HG03354 (cell line): ENCODE data around the gene HIKESHI.
"Not testable (repeated sequence)": the region's sequence is repeated elsewhere in the genome, so short reads cannot be mapped to it uniquely, and the experiment has no call there.

Experiments used
- ATAC-seq: cut with Tn5 transposase; IDR thresholded peaks from one replicate; pipeline ENCODE4 v1.9.1; 2021; ENCODE audit warnings: mild to moderate bottlenecking; ENCODE audit not compliant: unreplicated experiment, poor library complexity, severe bottlenecking

The HIKESHI gene

DNA sequence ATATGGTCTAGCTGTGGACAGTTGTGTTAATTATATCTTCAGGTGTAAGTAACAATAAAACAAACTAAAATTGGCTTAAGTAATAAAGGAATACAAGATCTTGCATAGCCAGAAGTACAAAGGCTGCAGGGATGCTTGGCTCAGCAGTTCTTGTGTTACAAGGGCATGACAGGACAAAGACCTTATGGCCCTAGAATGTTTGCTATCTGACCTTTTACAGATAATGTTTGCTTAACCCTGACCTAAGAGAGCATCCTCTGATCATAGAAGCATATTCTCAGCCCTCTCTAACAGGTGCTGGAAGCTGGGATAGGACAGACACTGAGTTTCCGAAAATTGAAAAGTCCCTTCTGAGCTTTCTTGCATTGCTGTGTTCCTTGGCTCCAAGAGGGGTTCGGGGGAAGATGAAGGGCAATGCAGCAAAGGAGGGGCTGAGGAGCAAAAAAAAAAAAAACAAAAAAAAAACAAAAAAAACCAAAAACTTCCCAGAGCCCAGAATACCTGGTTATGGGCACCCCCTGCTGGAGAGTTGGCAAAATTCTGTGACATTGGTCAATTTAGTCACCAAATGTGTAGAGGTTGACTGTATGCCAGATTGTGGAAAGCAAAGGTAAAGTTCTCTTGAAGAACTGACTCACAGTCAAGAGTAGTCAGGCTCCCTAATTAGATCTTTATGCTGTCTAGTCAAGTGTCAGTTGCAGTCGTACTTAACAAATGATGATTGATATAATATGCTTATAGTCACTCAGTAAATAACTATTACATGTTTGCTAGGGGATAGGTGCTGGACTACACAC lies 10.4 kb upstream of the HIKESHI start:
- ATAC-seq, result no peak

DNA sequence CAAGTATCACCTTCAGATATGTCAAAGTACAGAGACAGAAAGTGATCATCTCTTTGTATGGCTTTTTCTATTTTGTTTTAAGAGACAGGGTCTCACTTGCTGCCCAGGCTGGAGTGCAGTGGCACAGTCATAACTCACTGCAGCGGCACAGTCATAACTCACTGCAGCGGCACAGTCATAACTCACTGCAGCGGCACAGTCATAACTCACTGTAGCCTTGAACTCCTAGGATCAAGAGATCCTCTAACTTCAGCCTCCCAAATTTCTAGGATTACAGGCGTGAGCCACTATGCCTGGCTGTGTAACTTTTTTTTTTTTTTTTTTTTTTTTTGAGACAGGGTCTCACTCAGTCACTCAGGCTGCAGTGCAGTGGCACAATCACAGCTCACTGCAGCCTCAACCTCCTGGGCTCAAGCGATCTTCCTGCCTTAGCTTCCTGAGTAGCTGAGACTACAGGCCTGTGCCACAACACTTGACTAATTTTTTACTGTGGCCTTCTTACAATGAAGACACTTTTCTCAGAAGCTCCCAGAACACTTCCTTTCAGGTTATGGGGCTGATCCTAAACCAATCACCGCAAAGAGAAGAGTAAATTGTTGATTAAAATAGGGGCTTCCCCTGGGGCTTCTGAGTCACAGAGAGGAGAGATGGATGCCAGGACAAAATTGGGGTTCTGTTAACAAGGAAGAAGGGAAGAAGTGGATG lies 9.0 kb upstream of the HIKESHI start:
- ATAC-seq, result peak; percentile 83

DNA sequence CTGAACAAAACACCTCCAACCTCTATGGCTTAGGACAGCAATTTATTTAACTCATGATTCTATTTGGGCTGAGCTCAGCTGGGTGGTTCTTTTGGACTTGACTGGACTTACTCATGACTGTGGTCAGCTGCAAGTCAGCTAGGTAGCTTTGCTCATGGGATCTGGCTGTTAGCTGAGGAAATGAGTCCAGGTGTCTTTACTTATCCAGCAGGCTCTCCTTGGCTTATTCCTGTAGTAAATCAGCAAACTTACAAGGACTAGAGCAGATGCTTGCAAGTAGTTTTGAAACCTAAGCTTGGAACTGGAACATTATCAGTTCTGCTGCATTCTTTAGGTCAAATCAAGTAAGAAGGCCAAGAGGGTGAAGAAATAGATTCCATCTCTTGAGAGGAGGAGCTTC lies 8.0 kb upstream of the HIKESHI start:
- no peak for ATAC-seq

DNA sequence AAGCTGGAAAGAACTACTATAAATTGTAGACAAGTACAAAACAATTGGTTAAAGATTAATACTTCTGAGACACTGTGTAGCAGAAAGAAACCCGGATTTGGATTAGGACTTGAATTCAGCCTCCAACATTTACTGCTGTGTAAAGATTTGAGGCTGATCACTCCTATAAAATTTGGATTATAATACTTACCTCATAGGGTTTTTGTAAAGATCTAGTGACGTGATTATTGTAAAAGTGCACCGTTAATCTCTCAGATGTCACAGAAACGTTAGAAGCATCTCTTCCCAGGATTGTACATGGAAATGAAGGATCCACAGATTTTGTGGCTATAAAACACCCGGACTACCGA lies 323 bp upstream of the HIKESHI start:
- ATAC-seq, result peak; percentile 8

DNA sequence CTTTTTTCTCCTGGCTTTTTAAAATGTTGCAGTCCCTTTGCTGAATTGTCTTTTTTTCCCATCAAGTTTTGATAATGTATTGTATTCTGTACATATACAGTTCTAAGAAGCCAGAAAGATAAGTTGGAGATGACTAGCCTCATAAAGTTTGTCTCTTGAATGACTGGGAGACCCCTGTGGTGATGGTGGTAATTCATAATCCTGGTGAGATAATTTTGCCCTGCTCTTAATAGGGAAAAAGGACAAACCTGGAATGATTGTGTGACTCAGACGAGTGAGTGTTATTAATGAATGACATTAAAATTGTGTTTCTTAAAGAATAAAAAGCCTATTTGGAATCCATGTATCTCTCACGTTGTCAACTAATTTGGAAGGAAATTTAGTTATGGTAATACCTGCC lies 1.2 kb downstream of the HIKESHI start:
- ATAC-seq, result no peak

DNA sequence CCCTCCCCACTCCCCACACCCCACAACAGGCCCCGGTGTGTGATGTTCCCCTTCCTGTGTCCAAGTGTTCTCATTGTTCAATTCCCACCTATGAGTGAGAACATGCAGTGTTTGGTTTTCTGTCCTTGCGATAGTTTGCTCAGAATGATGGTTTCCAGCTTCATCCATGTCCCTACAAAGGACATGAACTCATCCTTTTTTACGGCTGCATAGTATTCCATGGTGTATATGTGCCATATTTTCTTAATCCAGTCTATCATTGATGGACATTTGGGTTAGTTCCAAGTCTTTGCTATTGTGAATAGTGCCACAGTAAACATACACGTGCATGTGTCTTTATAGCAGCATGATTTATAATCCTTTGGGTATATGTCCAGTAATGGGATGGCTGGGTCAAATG lies 6.7 kb downstream of the HIKESHI start:
- not testable (repeated sequence) for ATAC-seq

DNA sequence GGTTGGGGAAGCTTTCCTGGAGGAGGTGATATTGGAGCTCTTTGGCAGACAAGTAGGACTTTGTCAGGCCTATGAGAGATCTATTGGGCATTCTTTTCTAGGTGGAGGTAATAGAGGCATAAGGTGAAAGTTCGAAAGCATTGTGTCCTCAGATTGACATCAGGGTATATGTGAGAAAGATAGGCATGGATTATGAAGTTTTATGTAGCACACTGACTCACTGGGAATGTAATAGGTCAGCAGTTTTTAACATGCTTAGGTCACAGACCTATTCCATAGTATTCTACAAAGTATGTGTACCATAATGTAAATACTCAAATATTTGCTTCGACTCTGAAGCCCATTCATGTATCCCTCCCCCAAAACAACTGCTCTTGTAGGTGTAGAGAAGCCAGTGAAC lies 11.8 kb downstream of the HIKESHI start:
- ATAC-seq, result no peak

DNA sequence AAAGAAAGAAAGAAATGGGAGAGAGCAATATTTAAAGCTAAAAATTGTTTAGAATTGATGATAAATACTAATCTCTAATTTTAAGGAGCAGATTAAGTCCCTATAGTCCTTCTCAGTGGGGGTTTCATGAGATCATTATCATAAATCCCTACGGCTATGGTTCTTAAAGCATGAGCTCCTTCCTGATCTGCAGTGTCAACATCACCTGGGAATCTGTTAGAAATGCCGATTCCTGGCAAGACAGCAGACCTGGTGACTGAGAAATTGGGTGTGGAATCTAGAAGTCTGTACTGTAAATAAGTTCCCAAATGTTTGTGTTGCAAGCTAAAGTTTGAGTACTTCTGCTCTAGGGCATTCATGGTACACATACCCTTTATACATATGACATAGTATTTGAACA lies 12.6 kb downstream of the HIKESHI start:
- ATAC-seq, result no peak

DNA sequence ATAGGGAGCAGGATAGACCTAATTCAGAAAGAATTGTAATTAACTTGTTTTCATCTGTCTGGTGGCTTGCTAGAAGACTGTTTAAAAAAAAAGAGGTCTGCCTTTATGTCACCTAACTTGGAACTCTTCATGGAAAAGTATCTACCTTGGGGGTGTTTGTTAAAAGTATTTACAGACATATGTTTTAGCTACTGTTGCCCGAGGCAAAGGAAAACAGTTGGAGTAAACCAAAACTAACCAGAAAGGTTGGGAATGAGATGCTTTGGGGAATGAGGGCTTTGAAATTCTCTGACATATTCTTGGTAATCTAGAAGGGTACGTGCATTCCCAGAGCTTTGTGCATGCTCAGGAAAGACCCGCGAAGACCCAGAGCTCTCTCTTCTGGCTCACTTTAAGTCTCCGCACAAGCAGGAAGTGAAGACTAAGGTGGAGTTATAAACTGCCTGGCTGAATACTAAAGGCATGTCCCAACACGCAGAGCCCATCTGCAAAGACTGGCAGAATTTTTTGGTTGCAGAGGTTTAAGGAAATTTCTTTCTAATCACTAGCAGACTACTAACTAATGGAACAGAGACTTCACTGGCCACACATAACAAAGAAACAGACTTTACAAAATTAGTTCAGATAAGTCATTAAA lies 33.2 kb downstream of the HIKESHI start:
- no peak for ATAC-seq

DNA sequence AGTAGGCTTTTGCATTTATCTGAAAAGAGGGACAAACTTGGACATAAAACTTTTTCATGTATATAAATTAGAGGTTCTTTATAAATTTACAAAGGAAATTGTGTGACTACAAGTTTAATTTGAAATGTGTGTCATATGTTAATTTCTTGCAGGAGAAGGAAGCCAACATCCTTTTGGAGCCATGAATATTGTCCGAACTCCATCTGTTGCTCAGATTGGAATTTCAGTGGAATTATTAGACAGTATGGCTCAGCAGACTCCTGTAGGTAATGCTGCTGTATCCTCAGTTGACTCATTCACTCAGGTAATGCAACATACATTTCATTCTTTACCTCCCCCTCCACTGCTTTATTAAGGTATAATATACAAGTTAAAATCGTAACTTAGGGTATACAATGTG lies 35.2 kb downstream of the HIKESHI start:
- ATAC-seq, result no peak

DNA sequence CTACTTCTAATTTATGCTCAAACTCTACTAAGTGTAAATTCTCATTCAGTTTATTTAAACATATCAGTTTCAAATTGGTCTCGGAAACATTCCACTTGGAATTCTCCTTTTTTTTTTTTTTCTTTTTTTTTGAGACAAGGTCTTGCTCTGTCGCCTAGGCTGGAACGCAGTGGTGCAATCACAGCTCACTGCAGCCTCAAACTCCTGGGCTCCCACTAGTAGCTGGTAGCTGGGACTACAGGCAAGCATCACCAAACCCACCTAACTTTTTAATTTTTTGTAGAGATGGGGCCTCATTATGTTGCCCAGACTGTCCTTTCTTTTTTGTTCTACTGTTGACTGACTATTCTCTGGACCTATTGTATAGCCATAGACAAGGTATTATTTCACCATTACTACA lies 39.3 kb downstream of the HIKESHI start:
- no peak for ATAC-seq

DNA sequence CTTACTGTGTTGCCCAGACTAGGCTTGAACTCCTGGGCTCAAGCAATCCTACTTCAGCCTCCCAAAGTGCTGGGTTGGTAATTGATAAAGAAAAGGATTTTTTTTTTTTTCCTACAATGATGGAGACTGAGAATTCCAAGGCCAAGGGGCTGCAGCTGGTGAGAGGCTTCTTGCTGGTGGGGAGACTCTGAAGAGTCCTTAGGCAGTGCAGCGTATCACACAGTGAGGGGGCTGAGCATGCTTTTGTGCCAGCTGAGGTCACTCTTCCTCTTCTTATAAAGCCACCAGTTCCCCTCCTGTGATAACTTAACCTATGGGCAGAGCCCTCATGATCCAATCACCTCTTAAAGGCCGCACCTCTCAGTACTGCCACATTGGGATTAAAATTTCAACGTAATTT lies 44.5 kb downstream of the HIKESHI start:
- ATAC-seq, result no peak

DNA sequence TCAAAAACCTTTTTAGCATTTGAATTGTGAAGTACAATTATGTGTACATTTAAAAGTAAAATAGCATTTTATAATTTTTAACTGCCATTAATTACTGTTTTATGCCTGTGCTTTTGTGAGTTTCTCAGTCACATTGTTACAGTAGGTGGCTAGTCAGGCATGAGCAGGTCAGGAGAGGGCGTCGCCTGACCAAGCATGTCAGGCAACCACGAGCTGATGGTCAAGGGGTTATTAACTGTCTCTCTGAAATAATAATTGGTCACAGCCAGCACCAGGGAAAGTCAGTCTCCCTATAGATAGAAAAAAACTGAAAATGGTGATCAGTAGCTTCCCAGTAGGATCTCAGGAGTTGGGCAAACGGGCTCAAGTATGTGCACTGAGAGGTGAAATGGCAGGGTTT lies 53.2 kb downstream of the HIKESHI start:
- no peak for ATAC-seq

DNA sequence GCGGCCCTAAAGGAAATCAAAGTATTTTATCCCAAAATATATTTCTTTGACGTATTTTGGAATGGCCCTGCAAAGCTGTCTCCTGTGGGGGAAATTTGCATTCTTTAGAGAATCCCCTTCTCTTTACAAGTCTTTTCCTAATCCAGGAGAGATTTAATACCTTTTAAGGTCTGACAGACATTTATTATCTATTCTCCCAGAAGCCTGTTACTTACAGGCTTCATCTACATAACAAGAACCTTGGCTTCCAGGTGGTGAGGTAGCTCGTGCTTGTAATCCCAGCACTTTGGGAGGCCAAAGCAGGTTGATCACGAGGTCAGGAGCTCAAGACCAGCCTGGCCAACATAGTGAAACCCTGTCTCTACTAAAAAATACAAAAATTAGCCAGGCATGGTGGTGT lies 55.4 kb downstream of the HIKESHI start:
- ATAC-seq, result not testable (repeated sequence)

DNA sequence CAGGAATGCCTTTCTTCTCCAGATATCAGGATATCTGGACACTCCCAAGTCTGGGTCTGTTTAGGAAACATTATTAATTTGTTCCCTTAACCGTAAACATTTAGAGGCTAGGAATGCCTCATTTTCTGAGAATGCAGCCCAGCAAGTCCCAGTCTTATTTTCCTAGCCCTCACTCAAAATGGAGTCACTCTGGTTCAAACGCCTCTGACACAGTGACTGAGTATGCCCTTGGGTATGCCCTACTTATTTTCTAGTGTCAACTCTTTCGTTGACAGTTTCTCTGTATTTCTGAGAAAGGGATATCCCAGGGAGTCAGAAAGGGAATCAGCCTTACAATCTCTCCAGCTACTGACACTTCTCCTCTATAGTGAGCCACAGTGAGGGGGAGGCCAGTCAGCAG lies 56.7 kb downstream of the HIKESHI start:
- ATAC-seq, result no peak

DNA sequence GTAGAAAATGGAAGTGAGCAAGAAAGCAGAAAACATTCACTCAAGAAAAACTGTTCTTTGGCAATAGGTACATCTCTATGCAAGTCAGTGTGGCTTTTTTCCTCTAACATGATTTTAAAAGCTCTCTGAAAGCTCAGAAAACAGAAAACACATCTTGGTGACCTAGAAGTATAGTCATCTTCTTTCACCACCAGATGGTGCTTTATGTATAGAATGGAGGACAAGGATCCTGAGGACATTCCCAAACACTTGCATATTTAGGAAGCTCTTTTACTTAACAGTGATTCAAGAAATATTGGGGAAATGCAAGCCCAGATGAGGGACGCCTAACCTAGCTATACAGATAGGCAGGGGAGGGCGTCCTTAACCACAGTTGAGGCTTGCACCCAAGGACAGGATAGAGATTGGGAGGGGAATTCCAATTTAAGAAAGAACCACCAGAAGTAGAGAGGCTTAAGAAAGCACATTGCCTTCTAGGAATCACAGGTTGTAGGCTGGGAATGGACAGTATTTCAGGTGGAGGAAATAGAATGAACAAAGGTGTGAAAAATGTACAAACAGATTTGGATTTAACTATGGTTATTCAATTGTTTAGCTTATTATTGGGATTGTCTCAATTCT lies 58.8 kb downstream of the HIKESHI start:
- ATAC-seq, result no peak

DNA sequence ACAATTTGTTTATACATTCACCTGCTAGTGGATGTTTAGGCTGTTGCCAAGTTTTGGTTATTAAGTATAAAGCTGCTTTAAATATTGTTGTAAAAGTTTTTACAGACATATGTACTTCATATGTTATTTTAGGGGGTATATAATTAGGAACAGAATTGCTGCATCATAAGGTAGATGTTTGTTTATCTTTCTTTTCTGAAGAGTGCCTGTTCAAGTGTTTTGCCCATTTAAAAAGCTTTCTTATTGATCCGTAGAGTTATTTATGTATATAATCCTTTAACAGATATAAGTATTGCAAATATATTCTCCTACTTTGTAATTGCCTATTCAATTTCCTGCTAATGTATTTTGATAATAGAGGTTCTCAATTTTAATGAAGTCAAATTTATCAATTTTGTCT lies 61.4 kb downstream of the HIKESHI start:
- no peak for ATAC-seq

DNA sequence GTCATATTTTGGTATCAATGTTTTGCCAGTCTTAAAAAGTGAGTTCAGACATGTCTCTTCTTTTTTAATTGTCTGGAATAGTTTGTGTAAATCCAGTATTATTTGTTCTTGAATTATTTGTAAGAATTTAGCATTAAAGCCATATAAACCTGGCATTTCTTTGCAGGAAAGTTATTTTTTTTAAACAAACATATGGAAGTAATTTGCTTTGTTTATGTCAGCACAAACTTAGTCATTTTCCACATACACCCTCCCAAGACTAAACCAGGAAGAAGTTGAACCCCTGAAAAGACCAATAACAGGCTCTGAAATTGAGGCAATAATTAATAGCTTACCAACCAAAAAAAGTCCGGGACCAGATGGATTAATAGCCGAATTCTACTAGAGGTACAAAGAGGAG lies 63.5 kb downstream of the HIKESHI start:
- ATAC-seq, result no peak

DNA sequence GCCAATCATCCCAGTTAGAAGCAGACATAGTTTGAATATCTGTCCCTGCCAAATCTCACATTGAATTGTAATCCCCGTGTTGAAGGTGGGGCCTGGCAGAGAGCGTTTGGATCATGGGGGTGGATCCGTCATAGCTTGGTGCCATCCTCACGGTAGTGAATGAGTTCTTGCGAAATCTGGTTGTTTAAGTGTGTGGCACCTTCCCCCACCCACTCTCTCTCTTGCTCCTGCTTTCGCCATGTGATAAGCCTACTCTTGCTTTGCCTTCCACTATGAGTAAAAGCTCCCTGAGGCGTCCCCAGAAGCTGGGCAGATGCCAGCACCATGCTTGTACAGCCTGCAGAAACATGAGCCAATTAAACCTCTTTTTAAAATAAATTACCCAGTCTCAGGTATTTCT lies 67.6 kb downstream of the HIKESHI start:
- no peak for ATAC-seq

DNA sequence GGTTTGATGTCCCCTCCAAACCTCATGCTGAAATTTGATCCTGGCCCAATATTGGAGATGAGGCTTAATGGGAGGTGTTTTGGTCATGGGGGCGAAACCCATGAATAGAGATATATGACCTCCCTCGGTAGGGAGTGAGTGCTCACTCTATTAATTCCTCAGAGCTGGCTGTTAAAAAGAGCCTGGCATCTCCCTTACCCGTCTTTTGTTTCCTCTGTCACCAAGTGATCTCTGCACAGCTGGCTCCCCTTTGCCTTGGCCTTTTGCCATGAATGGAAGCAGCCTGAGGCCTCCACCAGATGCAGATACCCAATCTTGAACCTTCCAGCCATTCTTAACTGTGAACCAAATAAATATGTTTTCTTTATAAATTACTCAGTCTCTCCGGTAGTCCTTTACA lies 68.1 kb downstream of the HIKESHI start:
- no peak for ATAC-seq
